Lower leg skin (tissue), 3 donors: ENCODE measurements around the gene ISLR2.
"Not testable (repeated sequence)": the region's sequence is repeated elsewhere in the genome, so short reads cannot be mapped to it uniquely, and the experiment has no call there.

Experiments
- POLR2A ChIP-seq, 2 donors: fragments of 450-650 bp; IDR thresholded peaks; one replicate each; pipeline ENCODE4 v1.6.1; 2016 to 2017; ENCODE audit warnings: antibody characterized with exemption in 2 of 2, mild to moderate bottlenecking in 1 of 2, moderate library complexity in 1 of 2
- TF ChIP-seq, protein P1 (sequence below), 3 donors: fragments of 450-650 bp; IDR thresholded peaks; one replicate each; pipeline ENCODE4 v1.5.1; 2016; ENCODE audit warnings: antibody characterized with exemption in 3 of 3, mild to moderate bottlenecking in 3 of 3, moderate library complexity in 2 of 3

DNA sequence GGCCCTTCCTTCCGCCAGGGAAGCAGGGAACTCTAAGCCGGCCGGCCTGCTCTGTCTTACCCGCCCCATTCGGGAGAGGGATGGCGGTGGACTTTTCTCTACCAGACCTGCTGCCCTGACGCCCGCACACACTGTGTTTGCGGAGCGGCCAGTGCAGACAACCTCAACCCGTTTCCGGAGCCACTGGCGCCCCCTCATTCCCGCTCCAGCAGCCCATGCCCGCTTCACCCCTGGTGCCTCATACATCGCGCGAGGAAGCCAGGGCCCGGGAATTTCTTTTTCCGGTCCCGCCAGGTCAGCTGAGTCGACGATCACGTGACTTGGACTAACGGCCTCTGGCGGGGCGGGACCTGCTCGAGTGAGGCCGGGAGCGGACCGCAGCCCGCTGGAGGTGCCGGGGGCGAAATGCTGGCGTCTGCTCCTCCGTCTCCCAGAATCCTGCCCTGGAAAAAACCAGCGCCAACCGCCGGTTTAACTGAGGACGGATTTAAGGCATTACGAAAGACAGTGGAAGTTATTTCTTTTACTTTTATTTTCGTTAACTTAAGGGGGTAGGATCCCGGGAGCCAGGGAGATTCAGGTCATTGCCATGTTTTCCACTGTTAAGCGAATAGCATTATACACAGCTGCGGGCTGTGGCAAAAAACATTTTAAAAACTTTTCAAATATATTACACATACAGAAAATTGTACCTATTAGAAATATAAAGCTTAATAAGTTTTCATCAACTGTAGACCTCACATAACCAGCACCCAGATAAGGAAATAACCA lies 30.2 kb upstream of the ISLR2 start:
- TF ChIP-seq, protein P1, sequence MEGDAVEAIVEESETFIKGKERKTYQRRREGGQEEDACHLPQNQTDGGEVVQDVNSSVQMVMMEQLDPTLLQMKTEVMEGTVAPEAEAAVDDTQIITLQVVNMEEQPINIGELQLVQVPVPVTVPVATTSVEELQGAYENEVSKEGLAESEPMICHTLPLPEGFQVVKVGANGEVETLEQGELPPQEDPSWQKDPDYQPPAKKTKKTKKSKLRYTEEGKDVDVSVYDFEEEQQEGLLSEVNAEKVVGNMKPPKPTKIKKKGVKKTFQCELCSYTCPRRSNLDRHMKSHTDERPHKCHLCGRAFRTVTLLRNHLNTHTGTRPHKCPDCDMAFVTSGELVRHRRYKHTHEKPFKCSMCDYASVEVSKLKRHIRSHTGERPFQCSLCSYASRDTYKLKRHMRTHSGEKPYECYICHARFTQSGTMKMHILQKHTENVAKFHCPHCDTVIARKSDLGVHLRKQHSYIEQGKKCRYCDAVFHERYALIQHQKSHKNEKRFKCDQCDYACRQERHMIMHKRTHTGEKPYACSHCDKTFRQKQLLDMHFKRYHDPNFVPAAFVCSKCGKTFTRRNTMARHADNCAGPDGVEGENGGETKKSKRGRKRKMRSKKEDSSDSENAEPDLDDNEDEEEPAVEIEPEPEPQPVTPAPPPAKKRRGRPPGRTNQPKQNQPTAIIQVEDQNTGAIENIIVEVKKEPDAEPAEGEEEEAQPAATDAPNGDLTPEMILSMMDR (IDR thresholded peaks at IDR 0.05) = not testable (repeated sequence)
- not testable (repeated sequence) for TF ChIP-seq POLR2A (IDR thresholded peaks at IDR 0.05)
